A673 (cell line): ENCODE measurements around the gene SH3D19.

Source experiments
- CTCF ChIP-seq: fragments of 300-800, 200-600 bp; sonication (generic); conservative IDR thresholded peaks from 2 replicates; pipeline ENCODE4 v1.5.1; 2017; ENCODE audit warnings: low read depth, mild to moderate bottlenecking, antibody characterized with exemption, low read length, moderate library complexity, mixed read lengths
- EZH2 ChIP-seq: fragments of 200-600 bp; sonication (generic); IDR thresholded peaks from 2 replicates; pipeline ENCODE4 v1.6.1; 2017; ENCODE audit warnings: borderline replicate concordance, low read depth, mild to moderate bottlenecking, mixed read lengths, antibody characterized with exemption, low read length; ENCODE audit not compliant: poor library complexity, severe bottlenecking

- no peak for TF ChIP-seq CTCF
- TF ChIP-seq EZH2: no peak
Measured at GRCh38 chr4:151165205-151166000, 160.0 kb downstream of the SH3D19 start.
